Panc1 (cell line): ENCODE results near the gene SHC3. TPM values are rescaled to one million over a fixed set of nuclear protein-coding genes. Genes with fewer than 3 reads are reported as not detected.

Experiments used
- ATAC-seq: fragments of 200-7000 bp; cut with Tn5 transposase; 2 replicates; pipeline ENCODE4 v1.9.1; 2020; ENCODE audit warnings: mild to moderate bottlenecking, moderate library complexity
- BruUV-seq: library from RNA; stranded (reverse); fragments of 400-500 nt; replicated peaks from 2 replicates; lab custom pipeline; 2021; lab: Mats Ljungman, UMichigan
- CTCF ChIA-PET: fragments of 300-600 bp; sonication (Branson Sonifier 250); formaldehyde crosslinking; loops from one replicate; lab custom pipeline; 2022; ENCODE audit warnings: antibody characterized with exemption; lab: Charles Lee
- POLR2A ChIA-PET: fragments of 300-600 bp; sonication (Branson Sonifier 250); formaldehyde crosslinking; loops from one replicate; lab custom pipeline; 2022; ENCODE audit warnings: antibody characterized with exemption; lab: Charles Lee
- DNase-seq: peaks from one replicate; pipeline ENCODE4 v3.0.0-alpha.2; 2010; ENCODE audit warnings: low read depth, low spot score
- H3K27ac ChIP-seq: 2 replicates; pipeline ENCODE4 v1.5.1; 2011; ENCODE audit warnings: mild to moderate bottlenecking, low read length, inconsistent platforms
- H3K27me3 ChIP-seq: fragments of 200-500 bp; sonication (Bioruptor generic); 2 replicates; pipeline ENCODE4 v1.6.0; 2014; ENCODE audit warnings: low read length, inconsistent platforms; ENCODE audit not compliant: control insufficient read depth, insufficient read depth
- H3K36me3 ChIP-seq: fragments of 200-500 bp; sonication (Bioruptor generic); 2 replicates; pipeline ENCODE4 v1.5.1; 2014; ENCODE audit warnings: inconsistent platforms, mild to moderate bottlenecking, low read length, moderate library complexity; ENCODE audit not compliant: control insufficient read depth, insufficient read depth
- H3K4me1 ChIP-seq: 2 replicates; pipeline ENCODE4 v1.5.1; 2011; ENCODE audit warnings: inconsistent platforms, mild to moderate bottlenecking, low read length, moderate library complexity; ENCODE audit not compliant: control insufficient read depth, insufficient read depth
- H3K4me3 ChIP-seq, 2 experiments: 2 replicates each; pipeline ENCODE4 v1.5.1; 2011 to 2012; ENCODE audit warnings: low read depth in 2 of 2, low read length in 2 of 2, mild to moderate bottlenecking in 2 of 2, inconsistent platforms in 1 of 2, moderate library complexity in 1 of 2
- H3K9me3 ChIP-seq: fragments of 200-500 bp; sonication (Bioruptor generic); 2 replicates; pipeline ENCODE4 v1.5.1; 2014; ENCODE audit warnings: low read depth, mild to moderate bottlenecking, inconsistent platforms, low read length, moderate library complexity; ENCODE audit not compliant: control insufficient read depth, insufficient read depth
- POLR2AphosphoS5 ChIP-seq: IDR thresholded peaks from 2 replicates; pipeline ENCODE4 v1.6.1; 2012; ENCODE audit warnings: mild to moderate bottlenecking, low read depth, low read length, moderate library complexity
- REST ChIP-seq, 2 experiments: IDR thresholded peaks; 2 replicates each; pipeline ENCODE4 v1.6.1; 2011 to 2012; ENCODE audit warnings: low read depth in 2 of 2, control low read depth in 1 of 2, low read length in 1 of 2, mild to moderate bottlenecking in 1 of 2, moderate library complexity in 1 of 2; ENCODE audit not compliant: insufficient read depth in 1 of 2
- SIN3A ChIP-seq: IDR thresholded peaks from 2 replicates; pipeline ENCODE4 v1.6.1; 2012; ENCODE audit warnings: low read depth, mild to moderate bottlenecking, low read length, moderate library complexity, borderline replicate concordance; ENCODE audit not compliant: insufficient read depth
- TCF7L2 ChIP-seq: IDR thresholded peaks from 2 replicates; pipeline ENCODE4 v1.6.1; 2011; ENCODE audit warnings: mild to moderate bottlenecking, low read depth, low read length, inconsistent platforms
- in situ Hi-C: cut with HindIII; loops from 2 replicates; pipeline ENCODE4 v1.10.0; 2016; ENCODE audit warnings: low sequenced_read_pairs, low pct_unique_long_range_greater_than_20kb
- intact Hi-C: fragments of 100-400 bp; cut with micrococcal nuclease; formaldehyde crosslinking; loops from one replicate; pipeline ENCODE4 v1.10.0; 2022; ENCODE audit not compliant: unreplicated experiment
- total RNA-seq: library from RNA; stranded (reverse); gene quantifications from one replicate; pipeline ENCODE4 v1.2.1, GENCODE V29; 2021; ENCODE audit not compliant: unreplicated experiment
- TF ChIP-seq, protein P1 (sequence below): fragments of 450-650 bp; IDR thresholded peaks from 2 replicates; pipeline ENCODE4 v1.5.1; 2017; ENCODE audit warnings: mild to moderate bottlenecking

The SHC3 gene
- total RNA-seq, 1 experiment from 2014 or later = 1.7 TPM

- TF ChIP-seq POLR2AphosphoS5 (no peak), REST (IDR thresholded peaks at IDR 0.05; ENCODE audit: insufficient read depth in 1 of 2, low read depth in 2 of 2, low read length in 1 of 2) (no peak), TCF7L2 (no peak), SIN3A (no peak)
- TF ChIP-seq, protein P1, sequence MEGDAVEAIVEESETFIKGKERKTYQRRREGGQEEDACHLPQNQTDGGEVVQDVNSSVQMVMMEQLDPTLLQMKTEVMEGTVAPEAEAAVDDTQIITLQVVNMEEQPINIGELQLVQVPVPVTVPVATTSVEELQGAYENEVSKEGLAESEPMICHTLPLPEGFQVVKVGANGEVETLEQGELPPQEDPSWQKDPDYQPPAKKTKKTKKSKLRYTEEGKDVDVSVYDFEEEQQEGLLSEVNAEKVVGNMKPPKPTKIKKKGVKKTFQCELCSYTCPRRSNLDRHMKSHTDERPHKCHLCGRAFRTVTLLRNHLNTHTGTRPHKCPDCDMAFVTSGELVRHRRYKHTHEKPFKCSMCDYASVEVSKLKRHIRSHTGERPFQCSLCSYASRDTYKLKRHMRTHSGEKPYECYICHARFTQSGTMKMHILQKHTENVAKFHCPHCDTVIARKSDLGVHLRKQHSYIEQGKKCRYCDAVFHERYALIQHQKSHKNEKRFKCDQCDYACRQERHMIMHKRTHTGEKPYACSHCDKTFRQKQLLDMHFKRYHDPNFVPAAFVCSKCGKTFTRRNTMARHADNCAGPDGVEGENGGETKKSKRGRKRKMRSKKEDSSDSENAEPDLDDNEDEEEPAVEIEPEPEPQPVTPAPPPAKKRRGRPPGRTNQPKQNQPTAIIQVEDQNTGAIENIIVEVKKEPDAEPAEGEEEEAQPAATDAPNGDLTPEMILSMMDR = no peak
- no TSS peak for BruUV-seq
- Histone ChIP-seq H3K27ac (no peak overlapping the region), H3K36me3 (no peaks in the 10 kb centered on the region), H3K4me1 (no peaks in the 10 kb centered on the region), H3K9me3 (no peaks in the 10 kb centered on the region), H3K27me3 (no peaks in the 10 kb centered on the region), H3K4me3 (no peak overlapping the region)
- intact Hi-C loops = no loop called here
- DNase-seq (no peak), ATAC-seq (no peak)
- CTCF ChIA-PET = no interaction called here
- in situ Hi-C loops = no loop called here
- POLR2A ChIA-PET = no interaction called here
Observed at GRCh38 chr9:89051421-89052025, 127.1 kb downstream of the SHC3 start.

DNA sequence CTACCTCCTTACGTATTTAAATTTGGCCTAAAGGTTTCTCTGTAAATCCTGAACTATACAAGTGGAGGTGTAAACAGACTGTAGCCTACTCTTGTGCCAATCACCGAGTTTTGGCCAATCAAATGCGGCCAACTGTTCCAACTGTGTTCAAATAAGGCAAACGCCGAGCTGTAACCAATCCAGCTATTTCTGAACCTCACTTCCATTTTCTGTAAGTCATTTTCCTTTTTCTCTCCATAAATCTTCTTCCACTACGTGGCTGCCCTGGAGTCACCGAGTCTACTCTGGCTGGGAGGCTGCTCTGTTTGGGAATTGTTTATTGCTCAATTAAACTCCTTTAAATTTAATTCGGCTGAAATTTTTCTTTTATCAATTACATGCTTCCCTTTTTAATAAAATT, 129.0 kb downstream of the SHC3 start:
- in situ Hi-C loops = no loop called here

More for the DNA sequence above, 129.0 kb downstream of the SHC3 start:
- Histone ChIP-seq H3K27ac (no peak overlapping the region), H3K4me3 (no peak overlapping the region), H3K9me3 (no peaks in the 10 kb centered on the region), H3K27me3 (no peaks in the 10 kb centered on the region), H3K4me1 (no peaks in the 10 kb centered on the region), H3K36me3 (no peaks in the 10 kb centered on the region)
- no peak for DNase-seq
- CTCF ChIA-PET = no interaction called here
- no TSS peak for BruUV-seq
- POLR2A ChIA-PET = no interaction called here
- no peak for ATAC-seq
- intact Hi-C loops = no loop called here
- TF ChIP-seq TCF7L2 (no peak), REST (IDR thresholded peaks at IDR 0.05; ENCODE audit: insufficient read depth in 1 of 2, low read depth in 2 of 2, low read length in 1 of 2) (no peak), SIN3A (no peak), POLR2AphosphoS5 (no peak)
- TF ChIP-seq, protein P1 = no peak
